GM23248 (cell line): ENCODE results near the gene ATG9B. TPM values are rescaled to one million over a fixed set of nuclear protein-coding genes. Genes with fewer than 3 reads are reported as not detected.
"Not testable (repeated sequence)": the region's sequence is repeated elsewhere in the genome, so short reads cannot be mapped to it uniquely, and the experiment has no call there.

Experiments
- DNase-seq: peaks from one replicate; pipeline ENCODE4 v3.0.0-alpha.2; 2015
- H2AFZ ChIP-seq: fragments of 200-600 bp; sonication (generic); 2 replicates; pipeline ENCODE4 v1.6.1; 2016; ENCODE audit warnings: antibody characterized with exemption
- H3F3A ChIP-seq: fragments of 200-600 bp; sonication (generic); 2 replicates; pipeline ENCODE4 v1.6.1; 2016; ENCODE audit warnings: mild to moderate bottlenecking, antibody characterized with exemption, mixed run types; ENCODE audit not compliant: insufficient read depth
- H3K27ac ChIP-seq: fragments of 200-600 bp; sonication (generic); 2 replicates; pipeline ENCODE4 v1.5.1; 2016; ENCODE audit warnings: mild to moderate bottlenecking
- H3K27me3 ChIP-seq: fragments of 200-600 bp; sonication (generic); replicated peaks from 2 replicates; pipeline ENCODE4 v1.6.1; 2016; ENCODE audit warnings: mild to moderate bottlenecking; ENCODE audit not compliant: insufficient read depth
- H3K36me3 ChIP-seq: fragments of 200-600 bp; sonication (generic); 2 replicates; pipeline ENCODE4 v1.6.1; 2016; ENCODE audit warnings: low read depth, mild to moderate bottlenecking
- H3K4me1 ChIP-seq: fragments of 200-600 bp; sonication (generic); 2 replicates; pipeline ENCODE4 v1.6.1; 2016; ENCODE audit warnings: mild to moderate bottlenecking; ENCODE audit not compliant: insufficient read depth
- H3K4me2 ChIP-seq: fragments of 200-600 bp; sonication (generic); one replicate; pipeline ENCODE4 v1.6.1; 2016; ENCODE audit warnings: mild to moderate bottlenecking; ENCODE audit not compliant: unreplicated experiment
- H3K4me3 ChIP-seq: fragments of 200-600 bp; sonication (generic); 2 replicates; pipeline ENCODE4 v1.5.1; 2016; ENCODE audit warnings: mild to moderate bottlenecking
- H3K79me2 ChIP-seq: fragments of 200-600 bp; sonication (generic); 2 replicates; pipeline ENCODE4 v1.6.1; 2016; ENCODE audit warnings: mild to moderate bottlenecking; ENCODE audit not compliant: insufficient read depth
- H3K9ac ChIP-seq: fragments of 200-600 bp; sonication (generic); 2 replicates; pipeline ENCODE4 v1.6.1; 2016; ENCODE audit warnings: mild to moderate bottlenecking
- H3K9me2 ChIP-seq: fragments of 200-600 bp; sonication (generic); 2 replicates; pipeline ENCODE4 v1.6.1; 2016; ENCODE audit warnings: mixed run types, mild to moderate bottlenecking, moderate library complexity; ENCODE audit not compliant: insufficient read depth
- H3K9me3 ChIP-seq: fragments of 200-600 bp; sonication (generic); one replicate; pipeline ENCODE4 v1.6.1; 2017; ENCODE audit warnings: low read depth
- H4K20me1 ChIP-seq: fragments of 200-600 bp; sonication (generic); 2 replicates; pipeline ENCODE4 v1.6.0; 2016; ENCODE audit not compliant: insufficient read depth
- EZH2 ChIP-seq: fragments of 200-600 bp; sonication (generic); IDR thresholded peaks from 2 replicates; pipeline ENCODE4 v1.6.1; 2018; ENCODE audit warnings: antibody characterized with exemption, mild to moderate bottlenecking; ENCODE audit not compliant: insufficient read depth, poor library complexity, severe bottlenecking
- EZH2phosphoT487 ChIP-seq: fragments of 200-600 bp; sonication (generic); IDR thresholded peaks from 2 replicates; pipeline ENCODE4 v1.6.1; 2018; ENCODE audit warnings: antibody characterized with exemption, moderate library complexity, mild to moderate bottlenecking, low read depth; ENCODE audit not compliant: insufficient read depth
- WGBS, 2 experiments: methylation state at CpG; one replicate each; pipeline ENCODE4 v1.1.6; 2015 to 2017; ENCODE audit warnings: low lambda C conversion rate in 2 of 2, low coverage in 1 of 2; ENCODE audit errors: missing lambda C conversion rate in 2 of 2; 5-methylcytosine and 5-hydroxymethylcytosine counted together
- in situ Hi-C: fragments of 300-500 bp; cut with MboI; formaldehyde crosslinking; loops from 2 replicates; pipeline ENCODE4 v1.15.0; 2020
- polyA plus RNA-seq: library from polyadenylated mRNA; unstranded; fragments of >200 nt; fragmentation: Nextera tagmentation; extraction: Ambion mirVana; gene quantifications from 2 replicates; pipeline ENCODE4 v1.2.1, GENCODE V29; 2016
- total RNA-seq: library from RNA; depleted of rRNA; stranded (reverse); fragments of >200 nt; shearing (Covaris generic); gene quantifications from 2 replicates; pipeline ENCODE4 v1.2.3, GENCODE V29; 2014

ATG9B gene
- total and polyA plus RNA-seq, 2 experiments from 2014 or later, result 0.79 TPM; not detected in 1

DNA sequence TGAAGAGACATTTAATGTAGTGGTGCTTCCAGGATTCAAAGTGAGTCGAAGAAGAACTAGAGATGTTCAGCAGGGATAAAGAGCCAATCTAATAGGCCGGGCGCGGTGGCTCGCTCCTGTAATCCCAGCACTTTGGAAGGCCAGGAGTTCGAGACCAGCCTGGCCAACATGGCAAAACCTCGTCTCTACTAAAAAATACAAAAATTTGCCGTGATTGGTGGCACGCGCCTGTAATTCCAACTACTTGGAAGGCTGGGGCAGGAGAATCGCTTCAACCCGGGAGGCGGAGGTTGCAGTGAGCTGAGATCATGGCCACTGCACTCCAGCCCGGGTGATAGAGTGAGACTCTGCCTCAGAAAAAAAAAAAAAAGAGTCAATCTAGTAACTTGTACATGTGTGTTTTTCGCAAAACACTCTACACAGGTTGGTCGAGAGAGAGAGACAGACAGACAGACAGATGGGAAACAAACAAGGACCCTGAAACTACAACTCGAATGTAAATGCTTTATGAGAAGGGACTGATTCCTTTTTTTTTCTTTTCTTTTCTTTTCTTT lies 4.7 kb upstream of the ATG9B start:
- H3K27ac ChIP-seq, result peak overlapping the region; percentile 90
- H3K79me2 ChIP-seq, result peaks cover 26% of the 10 kb centered on the region
- H3K4me3 ChIP-seq, result peak overlapping the region; percentile 88
- no peaks in the 10 kb centered on the region for H3F3A ChIP-seq
- H3K9me3 ChIP-seq, result no peaks in the 10 kb centered on the region
- peak overlapping the region; percentile 92 for H3K9ac ChIP-seq
- H3K4me2 ChIP-seq, result peak overlapping the region; percentile 76
- TF ChIP-seq EZH2 (no peak), EZH2phosphoT487 (no peak)
- H2AFZ ChIP-seq, result peak overlapping the region; percentile 90
- no peaks in the 10 kb centered on the region for H4K20me1 ChIP-seq
- 21 to 23% methylated on average over 17 of the region's 17 CpGs for WGBS, 2 experiments
- DNase-seq, result peak; percentile 29
- in situ Hi-C loops, result no loop called here
- H3K27me3 ChIP-seq, result no peaks in the 10 kb centered on the region
- no peaks in the 10 kb centered on the region for H3K36me3 ChIP-seq
- no peaks in the 10 kb centered on the region for H3K9me2 ChIP-seq
- H3K4me1 ChIP-seq, result peaks cover 10% of the 10 kb centered on the region; the same call in 1 of the 2 replicates

DNA sequence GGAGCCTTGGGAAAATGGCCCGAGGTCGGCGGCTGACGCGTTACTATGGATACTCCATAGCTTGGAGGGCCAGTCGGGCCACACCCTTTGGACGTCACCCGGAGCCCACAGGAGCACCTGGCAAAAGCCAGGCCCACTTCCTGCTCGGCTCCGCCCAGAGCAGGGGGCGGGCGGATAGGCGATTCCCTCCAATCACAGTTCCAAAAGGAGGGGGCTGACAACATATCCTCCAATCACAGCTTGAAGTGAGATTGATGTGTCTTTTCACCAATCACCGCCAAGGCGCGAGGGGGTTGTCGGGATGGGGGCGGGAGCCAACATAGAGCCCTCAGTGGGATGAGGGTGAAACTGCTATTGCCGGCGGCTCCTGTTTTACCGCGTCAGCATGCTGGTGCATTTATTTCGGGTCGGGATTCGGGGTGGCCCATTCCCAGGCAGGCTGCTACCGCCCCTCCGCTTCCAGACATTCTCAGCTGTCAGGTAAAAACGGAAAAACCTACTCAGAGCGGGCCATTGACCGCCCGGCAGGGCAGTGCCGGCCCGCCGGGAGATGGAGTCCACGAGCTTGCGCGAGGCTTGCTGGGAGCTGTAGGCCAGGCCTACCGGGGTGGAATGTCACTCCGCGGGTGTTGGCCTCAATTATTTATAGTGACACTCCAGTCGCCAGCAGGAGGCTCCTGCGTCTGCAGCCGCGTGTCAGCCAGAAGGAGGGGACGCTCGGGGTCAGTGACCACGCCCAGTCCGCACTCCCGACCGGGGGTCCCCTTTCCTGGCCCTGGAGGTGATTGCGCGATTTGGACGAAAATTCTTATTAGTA lies 4.0 kb upstream of the ATG9B start, which contains the start of gene ABCB8:
ABCB8 (plus strand) TSS at position 320 of the 817 bp plus-strand sequence; CDS start at position 386, 66 bp downstream.
- in situ Hi-C loops, result no loop called here
- H3K27ac ChIP-seq, result peak within 1 kb of the TSS; percentile 90

DNA sequence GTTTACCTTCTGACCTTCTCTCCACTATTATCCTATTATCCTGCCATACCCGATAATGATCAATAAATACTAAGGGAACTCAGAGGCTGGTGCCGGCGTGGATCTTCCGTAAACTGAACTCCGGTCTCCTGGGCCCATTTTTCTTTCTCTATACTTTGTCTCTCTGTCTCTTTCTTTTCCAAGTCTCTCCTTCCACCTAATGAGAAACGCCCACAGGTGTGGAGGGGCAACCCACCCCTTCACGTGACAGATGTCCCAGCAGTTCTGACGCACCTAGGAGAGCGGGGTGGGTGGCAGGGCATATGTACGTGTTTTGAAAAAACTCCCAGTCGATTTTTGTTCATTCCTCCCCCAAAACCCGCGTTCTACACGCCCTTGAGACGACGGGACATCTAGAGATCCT lies 3.4 kb upstream of the ATG9B start:
- 15 to 16% methylated on average over 16 of the region's 16 CpGs for WGBS, 2 experiments
- in situ Hi-C loops, result not testable (repeated sequence)
- H3K9ac ChIP-seq, result peak overlapping the region; percentile 92

More for the DNA sequence above, 4.0 kb upstream of the ATG9B start, which contains the start of gene ABCB8:
- Histone ChIP-seq H3K27me3 (no peaks in the 10 kb centered on the region), H3K4me2 (peak within 1 kb of the TSS; percentile 88), H4K20me1 (no peaks in the 10 kb centered on the region), H3K4me1 (peaks cover 10% of the 10 kb centered on the region; the same call in 1 of the 2 replicates), H3K9me3 (no peaks in the 10 kb centered on the region), H3K79me2 (peaks cover 26% of the 10 kb centered on the region), H3K36me3 (no peaks in the 10 kb centered on the region), H2AFZ (peak within 1 kb of the TSS; percentile 90), H3K4me3 (peak within 1 kb of the TSS; percentile 88), H3K9ac (peak within 1 kb of the TSS; percentile 92), H3F3A (no peaks in the 10 kb centered on the region), H3K9me2 (no peaks in the 10 kb centered on the region)
- TF ChIP-seq EZH2phosphoT487 (no peak), EZH2 (no peak)
- DNase-seq, result peak; percentile 98
- WGBS, 2 experiments, result 1% methylated on average over 51 to 53 of the region's 53 CpGs

DNA sequence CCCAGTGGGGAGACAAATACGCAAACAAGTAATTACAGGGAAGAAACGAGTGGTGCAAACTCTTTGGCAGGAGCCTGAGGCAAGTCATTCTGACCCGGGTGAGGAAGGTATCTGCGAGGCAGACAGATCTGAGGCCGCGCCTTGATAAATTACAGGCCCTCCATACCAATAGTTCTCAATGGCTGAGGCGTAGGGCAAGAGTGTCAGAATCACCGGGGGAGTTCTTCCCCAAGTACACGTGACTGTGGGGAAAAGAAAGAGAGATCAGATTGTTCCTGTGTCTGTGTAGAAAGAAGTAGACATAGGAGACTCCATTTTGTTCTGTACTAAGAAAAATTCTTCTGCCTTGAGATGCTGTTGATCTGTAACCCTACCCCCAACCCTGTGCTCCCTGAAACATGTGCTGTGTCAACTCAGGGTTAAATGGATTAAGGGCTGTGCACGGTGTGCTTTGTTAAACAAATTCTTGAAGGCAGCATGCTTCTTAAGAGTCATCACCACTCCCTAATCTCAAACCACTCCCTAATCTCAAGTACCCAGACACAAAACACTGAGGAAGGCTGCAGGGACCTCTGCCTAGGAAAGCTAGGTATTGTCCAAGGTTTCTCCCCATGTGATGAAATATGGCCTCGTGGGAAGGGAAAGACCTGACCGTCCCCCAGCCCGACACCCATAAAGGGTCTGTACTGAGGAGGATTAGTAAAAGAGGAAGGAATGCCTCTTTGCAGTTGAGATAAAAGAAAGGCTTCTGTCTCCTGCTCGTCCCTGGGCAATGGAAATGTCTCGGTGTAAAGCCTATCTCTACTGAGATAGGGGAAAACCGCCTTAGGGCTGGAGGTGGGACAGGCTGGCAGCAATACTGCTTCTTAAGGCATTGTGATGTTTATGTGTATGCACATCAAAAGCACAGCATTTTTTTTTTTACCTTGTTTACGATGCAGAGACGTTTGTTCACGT lies 2.8 kb upstream of the ATG9B start:
- Histone ChIP-seq H3K4me1 (peaks cover 10% of the 10 kb centered on the region; the same call in 1 of the 2 replicates), H3K79me2 (peaks cover 19% of the 10 kb centered on the region), H3K9ac (peak overlapping the region; percentile 92), H2AFZ (peak overlapping the region; percentile 90)
- H3K27me3 ChIP-seq, H3K9me2 ChIP-seq, H3K9me3 ChIP-seq, in situ Hi-C loops, H3K36me3 ChIP-seq, DNase-seq, H3F3A ChIP-seq, H3K4me2 ChIP-seq, H3K27ac ChIP-seq, H4K20me1 ChIP-seq, H3K4me3 ChIP-seq: not testable (repeated sequence)
- 39 to 41% methylated on average over 19 of the region's 19 CpGs for WGBS, 2 experiments

More for the DNA sequence above, 3.4 kb upstream of the ATG9B start:
- Histone ChIP-seq H3K27ac (peak overlapping the region; percentile 46), H2AFZ (peak overlapping the region; percentile 90), H3K4me1 (peaks cover 10% of the 10 kb centered on the region; the same call in 1 of the 2 replicates), H3K79me2 (peaks cover 26% of the 10 kb centered on the region), H3K4me2 (peak overlapping the region; percentile 88), H3K4me3 (peak overlapping the region; percentile 88)
- H3F3A ChIP-seq, H3K27me3 ChIP-seq, H3K9me2 ChIP-seq, H3K36me3 ChIP-seq, DNase-seq, H4K20me1 ChIP-seq, H3K9me3 ChIP-seq: not testable (repeated sequence)
